H9 (cell line): ENCODE data around the gene DDX49. TPM values are rescaled to one million over a fixed set of nuclear protein-coding genes. Genes with fewer than 3 reads are reported as not detected.

Experiments
- DNase-seq: peaks from one replicate; pipeline ENCODE4 v3.0.0-alpha.2; 2017
- H2AFZ ChIP-seq: one replicate; pipeline ENCODE4 v1.6.1; 2013; ENCODE audit warnings: mild to moderate bottlenecking, low read length, control low read depth, moderate library complexity
- H2AK5ac ChIP-seq: 2 replicates; pipeline ENCODE4 v1.6.1; 2013; ENCODE audit warnings: low read length, control low read depth, mixed read lengths; ENCODE audit not compliant: insufficient read length
- H2BK120ac ChIP-seq: one replicate; pipeline ENCODE4 v1.6.1; 2013; ENCODE audit warnings: low read depth, mild to moderate bottlenecking, low read length, control low read depth, inconsistent platforms; ENCODE audit not compliant: poor library complexity, severe bottlenecking
- H2BK12ac ChIP-seq: 2 replicates; pipeline ENCODE4 v1.6.1; 2013; ENCODE audit warnings: low read length, control low read depth, mixed read lengths, low read depth; ENCODE audit not compliant: insufficient read length
- H2BK15ac ChIP-seq: 2 replicates; pipeline ENCODE4 v1.6.1; 2013; ENCODE audit warnings: low read depth, low read length, control low read depth
- H2BK20ac ChIP-seq: one replicate; pipeline ENCODE4 v1.6.1; 2013; ENCODE audit warnings: low read depth, mild to moderate bottlenecking, low read length, control low read depth, inconsistent platforms; ENCODE audit not compliant: poor library complexity, severe bottlenecking
- H2BK5ac ChIP-seq: 2 replicates; pipeline ENCODE4 v1.6.1; 2013; ENCODE audit warnings: low read length, control low read depth, mixed read lengths; ENCODE audit not compliant: insufficient read length
- H3K14ac ChIP-seq: 2 replicates; pipeline ENCODE4 v1.6.1; 2013; ENCODE audit warnings: low read length, control low read depth; ENCODE audit not compliant: insufficient read depth
- H3K18ac ChIP-seq: 2 replicates; pipeline ENCODE4 v1.6.1; 2013; ENCODE audit warnings: low read depth, mild to moderate bottlenecking, mixed read lengths, low read length, control low read depth; ENCODE audit not compliant: insufficient read length
- H3K23ac ChIP-seq: 2 replicates; pipeline ENCODE4 v1.6.1; 2013; ENCODE audit warnings: low read length, control low read depth, mixed read lengths, low read depth; ENCODE audit not compliant: insufficient read length
- H3K23me2 ChIP-seq: 2 replicates; pipeline ENCODE4 v1.6.1; 2013; ENCODE audit warnings: low read depth, mild to moderate bottlenecking, mixed read lengths, low read length, control low read depth; ENCODE audit not compliant: insufficient read length, poor library complexity, severe bottlenecking
- H3K27ac ChIP-seq: 2 replicates; pipeline ENCODE4 v1.5.1; 2013; ENCODE audit warnings: low read length, control low read depth, mixed read lengths, low read depth; ENCODE audit not compliant: insufficient read length
- H3K27me3 ChIP-seq: 2 replicates; pipeline ENCODE4 v1.6.1; 2013; ENCODE audit warnings: low read length, control low read depth, inconsistent platforms; ENCODE audit not compliant: insufficient read depth
- H3K4ac ChIP-seq: 2 replicates; pipeline ENCODE4 v1.6.1; 2013; ENCODE audit warnings: low read depth, mild to moderate bottlenecking, control low read depth, inconsistent platforms, low read length, moderate library complexity
- H3K4me1 ChIP-seq: 2 replicates; pipeline ENCODE4 v1.6.1; 2013; ENCODE audit warnings: low read length, control low read depth, inconsistent platforms; ENCODE audit not compliant: insufficient read depth
- H3K4me2 ChIP-seq: 2 replicates; pipeline ENCODE4 v1.6.1; 2013; ENCODE audit warnings: low read length, control low read depth, mixed read lengths; ENCODE audit not compliant: insufficient read length, insufficient read depth
- H3K56ac ChIP-seq: 2 replicates; pipeline ENCODE4 v1.6.1; 2013; ENCODE audit warnings: low read depth, mild to moderate bottlenecking, mixed read lengths, low read length, control low read depth; ENCODE audit not compliant: insufficient read length
- H3K79me1 ChIP-seq: 2 replicates; pipeline ENCODE4 v1.6.1; 2013; ENCODE audit warnings: low read depth, mild to moderate bottlenecking, moderate library complexity, low read length, control low read depth, inconsistent platforms; ENCODE audit not compliant: insufficient read depth, poor library complexity, severe bottlenecking
- H3K79me2 ChIP-seq: 2 replicates; pipeline ENCODE4 v1.6.1; 2013; ENCODE audit warnings: low read length, control low read depth, inconsistent platforms; ENCODE audit not compliant: insufficient read depth
- H3K9ac ChIP-seq: 2 replicates; pipeline ENCODE4 v1.6.1; 2013; ENCODE audit warnings: low read length, control low read depth, mixed read lengths; ENCODE audit not compliant: insufficient read length; ENCODE audit errors: extremely low read depth
- H3K9me3 ChIP-seq: one replicate; pipeline ENCODE4 v1.6.1; 2013; ENCODE audit warnings: low read depth, low read length, inconsistent platforms; ENCODE audit not compliant: control insufficient read depth
- H3T11ph ChIP-seq: one replicate; pipeline ENCODE4 v1.6.1; 2013; ENCODE audit warnings: mild to moderate bottlenecking, low read length, control low read depth, inconsistent platforms
- H4K20me1 ChIP-seq: one replicate; pipeline ENCODE4 v1.6.1; 2013; ENCODE audit not compliant: control insufficient read depth, insufficient read length, insufficient read depth
- H4K5ac ChIP-seq: 2 replicates; pipeline ENCODE4 v1.6.1; 2013; ENCODE audit warnings: low read depth, mild to moderate bottlenecking, mixed read lengths, low read length, control low read depth; ENCODE audit not compliant: insufficient read length
- H4K8ac ChIP-seq: replicated peaks from 2 replicates; pipeline ENCODE4 v1.6.1; 2013; ENCODE audit warnings: low read length, control low read depth, mixed read lengths, low read depth; ENCODE audit not compliant: insufficient read length
- H4K91ac ChIP-seq: 2 replicates; pipeline ENCODE4 v1.6.1; 2013; ENCODE audit warnings: low read depth, mild to moderate bottlenecking, moderate library complexity, mixed read lengths, low read length, control low read depth; ENCODE audit not compliant: insufficient read length
- H3K27ac Mint-ChIP-seq, 3 experiments: 2 replicates in 2 of 3; 3 replicates in 1 of 3; pipeline ENCODE4 v1.8.0; 2020 to 2021; ENCODE audit warnings: mixed read lengths in 3 of 3, mild to moderate bottlenecking in 1 of 3, moderate library complexity in 1 of 3
- H3K27me3 Mint-ChIP-seq: 2 replicates; pipeline ENCODE4 v1.8.0; 2021; ENCODE audit warnings: low read depth, mild to moderate bottlenecking, moderate library complexity, mixed read lengths
- H3K36me3 Mint-ChIP-seq, 3 experiments: 2 replicates in 2 of 3; 3 replicates in 1 of 3; pipeline ENCODE4 v1.8.0; 2020 to 2021; ENCODE audit warnings: low read depth in 3 of 3, mixed read lengths in 3 of 3; ENCODE audit not compliant: insufficient read depth in 1 of 3
- H3K4me1 Mint-ChIP-seq, 2 experiments: 2 replicates each; pipeline ENCODE4 v1.8.0; 2020; ENCODE audit warnings: mixed read lengths in 2 of 2
- H3K4me3 Mint-ChIP-seq, 2 experiments: 2 replicates in 1 of 2; 3 replicates in 1 of 2; pipeline ENCODE4 v1.8.0; 2020 to 2021; ENCODE audit warnings: mild to moderate bottlenecking in 2 of 2, mixed read lengths in 2 of 2, moderate library complexity in 1 of 2
- H3K9me3 Mint-ChIP-seq, 2 experiments: 2 replicates in 1 of 2; 3 replicates in 1 of 2; pipeline ENCODE4 v1.8.0; 2020; ENCODE audit warnings: mild to moderate bottlenecking in 2 of 2, mixed read lengths in 2 of 2, moderate library complexity in 1 of 2
- WGBS: extraction: QIAGEN DNeasy Blood & Tissue Kit; methylation state at CpG from one replicate; pipeline ENCODE4 v1.1.7; 2013; ENCODE audit warnings: missing lambda C conversion rate, low lambda C conversion rate, mixed read lengths; ENCODE audit not compliant: insufficient read length; ENCODE audit errors: extremely low coverage; 5-methylcytosine and 5-hydroxymethylcytosine counted together
- total RNA-seq: library from RNA; stranded (reverse); gene quantifications from 2 replicates; pipeline ENCODE4 v1.2.1, GENCODE V29; 2021
- TF ChIP-seq, protein P1 (sequence below): fragments of 200-600 bp; sonication (generic); conservative IDR thresholded peaks from 3 replicates; pipeline ENCODE4 v1.8.0; 2021; ENCODE audit warnings: antibody characterized with exemption, mild to moderate bottlenecking

The DDX49 gene
- total RNA-seq, 1 experiment from 2014 or later: 52.3 TPM

DNA sequence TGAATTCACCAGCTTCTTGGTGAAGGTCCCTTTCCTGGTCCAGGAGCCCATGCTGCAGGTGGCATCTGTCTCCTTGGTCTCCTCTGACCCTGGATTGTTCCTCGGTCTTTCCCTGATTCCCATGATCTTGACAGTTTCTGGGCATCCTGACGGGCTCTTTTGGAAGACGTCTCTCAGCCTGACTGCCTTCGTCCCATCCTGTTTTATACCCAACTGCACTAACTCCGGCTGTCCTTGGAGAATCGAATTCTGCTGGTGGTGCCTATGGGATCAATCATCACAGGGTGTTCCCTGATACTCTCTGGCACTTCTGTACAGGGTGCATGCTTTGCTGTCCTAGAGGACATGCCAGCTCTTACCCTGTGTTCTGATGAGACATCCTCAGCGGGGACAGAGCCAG lies 42.6 kb upstream of the DDX49 start:
- no peak overlapping the region for H2BK5ac ChIP-seq
- TF ChIP-seq, protein P1, sequence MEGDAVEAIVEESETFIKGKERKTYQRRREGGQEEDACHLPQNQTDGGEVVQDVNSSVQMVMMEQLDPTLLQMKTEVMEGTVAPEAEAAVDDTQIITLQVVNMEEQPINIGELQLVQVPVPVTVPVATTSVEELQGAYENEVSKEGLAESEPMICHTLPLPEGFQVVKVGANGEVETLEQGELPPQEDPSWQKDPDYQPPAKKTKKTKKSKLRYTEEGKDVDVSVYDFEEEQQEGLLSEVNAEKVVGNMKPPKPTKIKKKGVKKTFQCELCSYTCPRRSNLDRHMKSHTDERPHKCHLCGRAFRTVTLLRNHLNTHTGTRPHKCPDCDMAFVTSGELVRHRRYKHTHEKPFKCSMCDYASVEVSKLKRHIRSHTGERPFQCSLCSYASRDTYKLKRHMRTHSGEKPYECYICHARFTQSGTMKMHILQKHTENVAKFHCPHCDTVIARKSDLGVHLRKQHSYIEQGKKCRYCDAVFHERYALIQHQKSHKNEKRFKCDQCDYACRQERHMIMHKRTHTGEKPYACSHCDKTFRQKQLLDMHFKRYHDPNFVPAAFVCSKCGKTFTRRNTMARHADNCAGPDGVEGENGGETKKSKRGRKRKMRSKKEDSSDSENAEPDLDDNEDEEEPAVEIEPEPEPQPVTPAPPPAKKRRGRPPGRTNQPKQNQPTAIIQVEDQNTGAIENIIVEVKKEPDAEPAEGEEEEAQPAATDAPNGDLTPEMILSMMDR: no peak
- peaks cover 39 to 69% (median 49%) of the 10 kb centered on the region in 3 experiments for H3K36me3 Mint-ChIP-seq
- no peaks in the 10 kb centered on the region for H3K4me1 ChIP-seq
- H4K91ac ChIP-seq: no peak overlapping the region
- no peak overlapping the region for H3K56ac ChIP-seq
- no peak overlapping the region for H3K4ac ChIP-seq
- H2AK5ac ChIP-seq: no peak overlapping the region
- no peaks in the 10 kb centered on the region for H3K27me3 ChIP-seq
- H3K79me1 ChIP-seq: no peaks in the 10 kb centered on the region
- no peak overlapping the region for H2AFZ ChIP-seq
- no peak overlapping the region for H3K9ac ChIP-seq
- no peaks in the 10 kb centered on the region for H3K9me3 ChIP-seq
- no peak overlapping the region for H3K4me2 ChIP-seq
- H3K27ac ChIP-seq: no peak overlapping the region
- peaks cover 0 to 9% of the 10 kb centered on the region in 2 experiments; a peak in 3 of 5 replicates for H3K9me3 Mint-ChIP-seq
- H3K79me2 ChIP-seq: no peaks in the 10 kb centered on the region
- H2BK15ac ChIP-seq: no peak overlapping the region
- no peaks in the 10 kb centered on the region for H3K27me3 Mint-ChIP-seq
- H4K20me1 ChIP-seq: no peaks in the 10 kb centered on the region
- no peak overlapping the region for H2BK20ac ChIP-seq
- DNase-seq: no peak
- no peak overlapping the region for H3T11ph ChIP-seq
- H4K5ac ChIP-seq: no peak overlapping the region
- H3K27ac Mint-ChIP-seq: no peak overlapping the region
- H3K4me3 Mint-ChIP-seq: no peak overlapping the region
- no peaks in the 10 kb centered on the region for H3K4me1 Mint-ChIP-seq
- no peak overlapping the region for H3K14ac ChIP-seq
- H4K8ac ChIP-seq: no peak overlapping the region
- no peak overlapping the region for H2BK120ac ChIP-seq
- no peak overlapping the region for H2BK12ac ChIP-seq
- no peak overlapping the region for H3K23ac ChIP-seq
- no CpG with 5 or more reads among the region's 7 CpGs for WGBS
- no peaks in the 10 kb centered on the region for H3K23me2 ChIP-seq
- no peak overlapping the region for H3K18ac ChIP-seq
